Trophoblast cell (in vitro differentiated cells and primary cell): ENCODE data around the gene ZBTB20.

Experiments
- DNase-seq, 2 donors: peaks; one replicate each; pipeline ENCODE4 v3.0.0-alpha.2; 2016
- H2AFZ ChIP-seq: 2 replicates; pipeline ENCODE4 v1.6.1; 2013; ENCODE audit warnings: low read length, moderate library complexity, mild to moderate bottlenecking; ENCODE audit not compliant: insufficient read depth, poor library complexity
- H2AK5ac ChIP-seq: 2 replicates; pipeline ENCODE4 v1.6.1; 2013; ENCODE audit warnings: mild to moderate bottlenecking, low read length
- H2BK120ac ChIP-seq: 2 replicates; pipeline ENCODE4 v1.6.1; 2013; ENCODE audit warnings: low read length, mild to moderate bottlenecking, moderate library complexity; ENCODE audit not compliant: insufficient read depth, poor library complexity
- H2BK12ac ChIP-seq: 2 replicates; pipeline ENCODE4 v1.6.1; 2013; ENCODE audit warnings: mild to moderate bottlenecking, low read length, moderate library complexity
- H2BK5ac ChIP-seq: 2 replicates; pipeline ENCODE4 v1.6.1; 2013; ENCODE audit warnings: low read length, low read depth, moderate library complexity, mild to moderate bottlenecking; ENCODE audit not compliant: poor library complexity
- H3K14ac ChIP-seq: 2 replicates; pipeline ENCODE4 v1.6.1; 2013; ENCODE audit warnings: mild to moderate bottlenecking, low read length
- H3K18ac ChIP-seq: 2 replicates; pipeline ENCODE4 v1.6.1; 2013; ENCODE audit warnings: mild to moderate bottlenecking, low read length
- H3K23ac ChIP-seq: 2 replicates; pipeline ENCODE4 v1.6.1; 2013; ENCODE audit warnings: low read length
- H3K27ac ChIP-seq: 2 replicates; pipeline ENCODE4 v1.5.1; 2013; ENCODE audit warnings: low read depth, mild to moderate bottlenecking, inconsistent platforms, low read length, moderate library complexity
- H3K27me3 ChIP-seq: 2 replicates; pipeline ENCODE4 v1.6.1; 2013; ENCODE audit warnings: inconsistent platforms, mild to moderate bottlenecking, low read length, moderate library complexity; ENCODE audit not compliant: insufficient read depth
- H3K36me3 ChIP-seq, 2 experiments: 1 replicate in 1 of 2; 2 replicates in 1 of 2; pipeline ENCODE4 v1.6.1; 2013; ENCODE audit warnings: low read length in 2 of 2, mild to moderate bottlenecking in 2 of 2, moderate library complexity in 1 of 2; ENCODE audit not compliant: insufficient read depth in 2 of 2, control insufficient read depth in 1 of 2
- H3K4ac ChIP-seq: 2 replicates; pipeline ENCODE4 v1.6.1; 2013; ENCODE audit warnings: low read depth, mild to moderate bottlenecking, low read length, moderate library complexity
- H3K4me1 ChIP-seq, 2 experiments: 1 replicate in 1 of 2; 2 replicates in 1 of 2; pipeline ENCODE4 v1.6.1; 2013; ENCODE audit warnings: low read length in 2 of 2, mild to moderate bottlenecking in 2 of 2, moderate library complexity in 1 of 2; ENCODE audit not compliant: insufficient read depth in 2 of 2, control insufficient read depth in 1 of 2
- H3K4me2 ChIP-seq: 2 replicates; pipeline ENCODE4 v1.6.1; 2013; ENCODE audit warnings: inconsistent platforms, mild to moderate bottlenecking, low read length, moderate library complexity
- H3K4me3 ChIP-seq: 2 replicates; pipeline ENCODE4 v1.5.1; 2013; ENCODE audit warnings: mild to moderate bottlenecking, low read depth, low read length, inconsistent platforms
- H3K79me1 ChIP-seq: one replicate; pipeline ENCODE4 v1.6.1; 2013; ENCODE audit warnings: low read length
- H3K79me2 ChIP-seq: 2 replicates; pipeline ENCODE4 v1.6.1; 2013; ENCODE audit warnings: low read length, mild to moderate bottlenecking; ENCODE audit not compliant: control insufficient read depth, insufficient read depth, poor library complexity
- H3K9ac ChIP-seq: 2 replicates; pipeline ENCODE4 v1.6.1; 2013; ENCODE audit warnings: mild to moderate bottlenecking, low read length
- H3K9me3 ChIP-seq: 2 replicates; pipeline ENCODE4 v1.6.1; 2013; ENCODE audit warnings: low read depth, mild to moderate bottlenecking, control low read depth, inconsistent platforms, low read length; ENCODE audit not compliant: insufficient read depth
- H4K12ac ChIP-seq: 2 replicates; pipeline ENCODE4 v1.6.1; 2013; ENCODE audit warnings: low read depth, mild to moderate bottlenecking, low read length, moderate library complexity
- H4K8ac ChIP-seq: 2 replicates; pipeline ENCODE4 v1.6.1; 2013; ENCODE audit warnings: low read depth, mild to moderate bottlenecking, low read length, moderate library complexity
- H4K91ac ChIP-seq: one replicate; pipeline ENCODE4 v1.6.1; 2013; ENCODE audit warnings: low read depth, mild to moderate bottlenecking, low read length, moderate library complexity
- WGBS: extraction: QIAGEN DNeasy Blood & Tissue Kit; methylation state at CpG from one replicate; pipeline ENCODE4 v1.1.7; 2013; ENCODE audit warnings: missing lambda C conversion rate; ENCODE audit not compliant: insufficient read length, insufficient coverage; ENCODE audit errors: extremely low coverage; 5-methylcytosine and 5-hydroxymethylcytosine counted together

Gene ZBTB20

DNA sequence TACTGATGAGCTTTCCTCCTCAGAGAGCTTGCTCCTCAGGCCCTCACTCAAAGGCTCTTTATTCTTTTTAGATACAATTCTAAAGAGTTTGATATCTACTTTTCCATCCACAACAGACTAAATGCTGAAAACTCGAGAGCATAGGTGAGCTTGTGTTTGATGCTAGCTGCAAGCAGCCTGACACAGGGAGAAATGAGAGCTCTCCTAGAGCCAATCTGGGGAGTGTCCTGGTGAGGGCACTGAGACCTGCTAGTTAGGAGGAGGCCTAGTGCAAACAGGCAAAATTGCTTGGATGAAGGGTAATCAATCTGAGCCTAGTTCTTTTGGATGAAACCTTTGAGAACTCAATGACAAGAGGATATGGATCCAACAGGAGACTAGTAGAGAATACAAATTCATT lies 300.8 kb downstream of the ZBTB20 start:
- Histone ChIP-seq H2BK5ac (no peak overlapping the region), H2AK5ac (no peak overlapping the region), H4K12ac (no peak overlapping the region), H3K79me2 (no peaks in the 10 kb centered on the region), H3K4me3 (no peak overlapping the region), H3K9me3 (no peaks in the 10 kb centered on the region), H2BK12ac (no peak overlapping the region), H3K4me1 (no peaks in the 10 kb centered on the region), H3K14ac (no peak overlapping the region), H2BK120ac (no peak overlapping the region), H3K27ac (no peak overlapping the region), H3K36me3 (no peaks in the 10 kb centered on the region), H3K4ac (no peak overlapping the region), H3K4me2 (no peak overlapping the region), H4K8ac (no peak overlapping the region), H2AFZ (no peak overlapping the region), H3K23ac (no peak overlapping the region), H3K18ac (no peak overlapping the region), H3K27me3 (no peaks in the 10 kb centered on the region), H3K9ac (no peak overlapping the region), H3K79me1 (no peaks in the 10 kb centered on the region), H4K91ac (no peak overlapping the region)
- no CpG with 5 or more reads among the region's 1 CpG for WGBS
- no peak for DNase-seq

DNA sequence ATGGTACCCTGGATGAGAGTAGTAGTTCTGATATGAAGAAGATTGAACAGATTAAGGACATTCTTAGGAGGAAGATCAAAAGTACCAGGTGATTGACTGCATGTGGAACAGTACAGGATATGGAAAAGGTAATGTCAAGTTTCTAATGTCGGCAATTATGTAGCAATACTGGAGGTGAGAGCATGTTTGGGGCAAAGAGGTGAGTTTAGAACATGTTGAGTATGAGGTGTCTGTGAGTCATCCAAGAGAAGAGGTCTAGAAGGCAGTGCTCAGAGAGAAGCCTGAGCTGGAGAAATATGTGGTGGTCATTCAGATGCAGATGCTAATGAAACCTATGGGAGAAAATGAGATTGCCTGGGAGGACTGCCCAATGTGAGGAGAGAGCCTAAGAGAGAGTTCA lies 305.6 kb downstream of the ZBTB20 start:
- H3K9ac ChIP-seq, result no peak overlapping the region
- H3K4me3 ChIP-seq, result no peak overlapping the region
- H3K23ac ChIP-seq, result no peak overlapping the region
- no CpG with 5 or more reads among the region's 1 CpG for whole genome bisulfite sequencing
- no peak overlapping the region for H2AFZ ChIP-seq
- H3K4me2 ChIP-seq, result no peak overlapping the region
- no peaks in the 10 kb centered on the region for H3K9me3 ChIP-seq
- no peak overlapping the region for H2BK12ac ChIP-seq
- H3K4ac ChIP-seq, result no peak overlapping the region
- no peaks in the 10 kb centered on the region for H3K4me1 ChIP-seq
- no peaks in the 10 kb centered on the region for H3K79me1 ChIP-seq
- no peak for DNase-seq
- H2AK5ac ChIP-seq, result no peak overlapping the region
- no peak overlapping the region for H4K8ac ChIP-seq
- no peaks in the 10 kb centered on the region for H3K36me3 ChIP-seq
- no peak overlapping the region for H2BK5ac ChIP-seq
- H3K14ac ChIP-seq, result no peak overlapping the region
- H3K27me3 ChIP-seq, result no peaks in the 10 kb centered on the region
- H3K79me2 ChIP-seq, result no peaks in the 10 kb centered on the region
- no peak overlapping the region for H3K27ac ChIP-seq
- no peak overlapping the region for H4K12ac ChIP-seq
- H2BK120ac ChIP-seq, result no peak overlapping the region
- H3K18ac ChIP-seq, result no peak overlapping the region
- no peak overlapping the region for H4K91ac ChIP-seq

GRCh38 chr3:114839476-114839875 lies 307.6 kb downstream of the ZBTB20 start:
- Histone ChIP-seq H3K9ac (no peak overlapping the region), H3K79me1 (no peaks in the 10 kb centered on the region), H3K4me2 (no peak overlapping the region), H4K12ac (no peak overlapping the region), H4K91ac (no peak overlapping the region), H3K4me1 (no peaks in the 10 kb centered on the region), H3K27me3 (no peaks in the 10 kb centered on the region), H3K36me3 (no peaks in the 10 kb centered on the region), H3K4me3 (no peak overlapping the region), H3K79me2 (no peaks in the 10 kb centered on the region), H3K14ac (no peak overlapping the region), H2AFZ (no peak overlapping the region), H2BK120ac (no peak overlapping the region), H2AK5ac (no peak overlapping the region), H3K18ac (no peak overlapping the region), H2BK5ac (no peak overlapping the region), H3K23ac (no peak overlapping the region), H3K27ac (no peak overlapping the region), H2BK12ac (no peak overlapping the region), H3K9me3 (no peaks in the 10 kb centered on the region), H3K4ac (no peak overlapping the region), H4K8ac (no peak overlapping the region)
- no CpG with 5 or more reads among the region's 2 CpGs for WGBS
- no peak for DNase-seq

DNA sequence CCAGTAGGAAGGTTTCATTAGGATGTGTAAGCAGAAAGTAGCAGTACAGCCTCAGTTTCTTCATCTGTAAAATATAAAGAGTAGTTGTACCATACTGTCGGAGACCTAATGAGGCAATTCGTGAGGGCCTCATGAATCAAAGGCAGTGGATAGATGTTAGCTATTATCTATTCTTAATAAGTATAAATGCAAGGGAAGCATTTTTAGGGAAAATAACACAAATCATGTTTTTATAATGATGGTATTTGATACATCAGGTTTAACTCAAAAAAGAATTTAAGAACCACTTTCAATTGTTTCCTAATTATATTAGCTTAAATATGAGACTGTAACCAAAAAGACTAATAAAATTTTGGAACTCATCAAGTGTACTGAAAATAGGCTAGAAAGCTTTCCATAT lies 309.1 kb downstream of the ZBTB20 start:
- Histone ChIP-seq H4K12ac (no peak overlapping the region), H4K8ac (no peak overlapping the region), H3K79me1 (no peaks in the 10 kb centered on the region), H2AK5ac (no peak overlapping the region), H3K4me3 (no peak overlapping the region), H3K18ac (no peak overlapping the region), H3K27ac (no peak overlapping the region), H3K4me1 (no peaks in the 10 kb centered on the region), H3K9me3 (no peaks in the 10 kb centered on the region), H3K14ac (no peak overlapping the region), H3K36me3 (no peaks in the 10 kb centered on the region), H3K79me2 (no peaks in the 10 kb centered on the region), H3K4me2 (no peak overlapping the region), H2BK120ac (no peak overlapping the region), H3K23ac (no peak overlapping the region), H2BK5ac (no peak overlapping the region), H4K91ac (no peak overlapping the region), H2AFZ (no peak overlapping the region), H3K27me3 (no peaks in the 10 kb centered on the region), H3K9ac (no peak overlapping the region), H2BK12ac (no peak overlapping the region), H3K4ac (no peak overlapping the region)
- no CpG with 5 or more reads among the region's 2 CpGs for WGBS
- no peak for DNase-seq
